ENCODE measurements around the gene USP7.

Gene USP7

DNA sequence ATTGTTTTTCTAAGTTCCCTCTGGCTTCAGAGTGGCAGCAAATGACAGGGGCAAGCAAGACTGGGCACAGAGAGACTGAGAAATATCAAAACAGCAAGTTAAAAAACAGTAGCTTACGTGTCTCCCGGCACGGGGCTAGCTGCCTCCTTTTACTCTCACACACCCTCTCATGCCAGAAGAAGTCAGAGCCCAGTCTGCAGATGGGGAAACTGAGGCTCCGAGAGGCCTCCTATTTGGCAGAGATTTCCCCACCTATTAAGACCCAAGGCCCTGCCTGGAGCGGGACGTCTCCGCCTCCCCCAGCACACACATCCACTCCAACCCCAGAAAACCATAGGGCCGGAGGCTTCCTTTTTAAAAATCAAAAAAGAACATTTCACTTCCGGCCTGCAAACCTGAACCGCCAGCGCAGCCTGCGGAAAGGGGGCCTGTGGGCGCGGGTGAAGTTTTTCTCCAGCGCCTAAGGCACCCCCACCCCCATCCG is 95.7 kb downstream of the USP7 start:
- DNase-seq (ENCODE audit: insufficient read length, low spot score) (no peak), FAIRE-seq (no peak)
- TF ChIP-seq, protein P1, sequence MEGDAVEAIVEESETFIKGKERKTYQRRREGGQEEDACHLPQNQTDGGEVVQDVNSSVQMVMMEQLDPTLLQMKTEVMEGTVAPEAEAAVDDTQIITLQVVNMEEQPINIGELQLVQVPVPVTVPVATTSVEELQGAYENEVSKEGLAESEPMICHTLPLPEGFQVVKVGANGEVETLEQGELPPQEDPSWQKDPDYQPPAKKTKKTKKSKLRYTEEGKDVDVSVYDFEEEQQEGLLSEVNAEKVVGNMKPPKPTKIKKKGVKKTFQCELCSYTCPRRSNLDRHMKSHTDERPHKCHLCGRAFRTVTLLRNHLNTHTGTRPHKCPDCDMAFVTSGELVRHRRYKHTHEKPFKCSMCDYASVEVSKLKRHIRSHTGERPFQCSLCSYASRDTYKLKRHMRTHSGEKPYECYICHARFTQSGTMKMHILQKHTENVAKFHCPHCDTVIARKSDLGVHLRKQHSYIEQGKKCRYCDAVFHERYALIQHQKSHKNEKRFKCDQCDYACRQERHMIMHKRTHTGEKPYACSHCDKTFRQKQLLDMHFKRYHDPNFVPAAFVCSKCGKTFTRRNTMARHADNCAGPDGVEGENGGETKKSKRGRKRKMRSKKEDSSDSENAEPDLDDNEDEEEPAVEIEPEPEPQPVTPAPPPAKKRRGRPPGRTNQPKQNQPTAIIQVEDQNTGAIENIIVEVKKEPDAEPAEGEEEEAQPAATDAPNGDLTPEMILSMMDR (IDR thresholded peaks at IDR 0.05; ENCODE audit: insufficient read depth, missing control alignments): no peak

DNA sequence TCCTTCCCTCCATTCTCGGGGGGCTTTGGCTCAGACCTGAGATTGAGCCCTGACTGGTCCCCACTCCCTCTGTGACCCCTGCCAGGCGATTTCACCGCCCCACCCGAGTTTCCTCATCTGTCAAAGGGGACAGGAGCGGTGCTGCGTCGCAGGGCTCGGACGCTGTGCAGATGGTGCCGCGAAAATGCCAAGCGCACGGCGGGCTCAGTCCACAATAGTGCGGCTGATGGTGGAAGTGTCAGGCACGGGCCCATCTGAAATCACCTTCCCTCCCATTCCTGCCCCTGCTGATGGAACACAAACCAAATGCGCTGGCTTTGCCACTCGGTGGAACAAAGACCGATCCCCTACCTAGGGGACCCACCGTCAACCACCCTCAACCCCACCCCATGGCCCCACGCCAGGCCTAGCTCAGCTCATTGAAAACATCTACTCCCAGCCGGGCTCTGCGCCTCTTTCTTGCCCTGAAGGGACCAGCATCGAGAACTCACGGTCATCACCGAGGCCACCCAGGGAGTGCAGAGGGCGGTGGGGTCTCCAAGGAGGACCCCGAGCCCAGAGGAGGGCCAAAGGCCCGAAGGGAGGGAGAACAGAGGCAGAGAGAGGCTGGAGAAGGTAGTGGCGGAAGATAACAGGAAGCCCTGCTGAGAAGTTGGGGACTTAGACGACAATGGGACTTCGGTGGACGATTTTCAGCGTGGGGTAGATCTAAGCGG is 96.3 kb downstream of the USP7 start:
- TF ChIP-seq, protein P1 (IDR thresholded peaks at IDR 0.05; ENCODE audit: insufficient read depth, missing control alignments): no peak
- no peak for FAIRE-seq
- DNase-seq (ENCODE audit: insufficient read length, low spot score): no peak

DNA sequence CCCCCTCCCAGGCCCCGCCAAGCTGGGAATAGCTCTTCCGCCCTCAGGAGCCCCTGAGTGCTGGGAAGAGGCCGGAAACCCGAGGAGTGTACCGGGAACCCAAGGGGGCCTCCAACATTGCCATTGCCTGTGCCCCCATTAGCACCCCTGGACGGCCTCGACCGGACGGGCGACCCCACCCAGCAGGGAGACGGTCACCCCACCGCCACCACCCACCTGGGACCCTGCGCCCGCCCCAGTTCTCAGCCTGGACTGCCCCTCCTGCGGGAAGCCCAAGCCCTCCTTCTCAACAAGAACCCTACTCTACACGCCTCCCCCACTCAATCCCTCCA is 96.9 kb downstream of the USP7 start:
- DNase-seq (ENCODE audit: insufficient read length, low spot score) (no peak), FAIRE-seq (no peak)
- TF ChIP-seq, protein P1 (IDR thresholded peaks at IDR 0.05; ENCODE audit: insufficient read depth, missing control alignments): no peak

DNA sequence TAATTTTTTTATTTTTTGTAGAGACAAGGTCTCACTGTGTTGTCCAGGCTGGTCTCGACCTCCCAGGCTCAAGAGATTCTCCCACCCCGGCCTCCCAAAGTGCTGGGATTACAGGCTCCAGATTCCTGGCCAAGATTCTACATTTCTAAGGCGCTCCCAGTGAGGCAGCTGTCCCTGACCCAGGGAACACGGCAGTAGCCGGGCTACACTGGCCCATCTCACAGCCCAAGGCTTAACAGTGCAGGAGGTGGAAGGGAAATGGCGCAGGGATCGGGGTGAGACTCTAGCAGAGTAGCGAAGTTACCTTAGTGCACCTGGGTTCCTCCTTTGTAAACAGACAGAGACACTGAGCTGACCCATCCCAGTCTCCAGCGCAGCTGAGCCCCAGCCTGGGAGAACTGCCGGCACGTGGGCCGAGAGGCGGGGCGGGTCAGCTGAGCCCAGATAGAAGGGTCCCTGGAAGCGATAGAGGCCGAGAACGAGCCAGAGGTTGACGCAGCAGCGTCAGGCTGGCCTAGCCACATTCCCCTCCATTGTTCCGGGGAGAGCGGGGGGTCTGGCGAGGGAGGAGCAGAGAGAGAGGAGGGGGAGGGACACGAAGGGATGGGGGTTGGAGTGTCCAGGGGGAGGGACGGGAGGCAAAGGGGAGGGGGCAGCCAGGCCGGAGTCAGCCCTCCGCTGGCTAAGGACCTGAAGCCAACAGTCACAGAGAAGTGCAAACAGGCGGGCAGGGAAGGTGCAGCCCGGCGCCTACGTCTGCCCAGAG is 97.4 kb downstream of the USP7 start:
- no peak for FAIRE-seq
- TF ChIP-seq, protein P1 (IDR thresholded peaks at IDR 0.05; ENCODE audit: insufficient read depth, missing control alignments): no peak
- DNase-seq (ENCODE audit: insufficient read length, low spot score): no peak

DNA sequence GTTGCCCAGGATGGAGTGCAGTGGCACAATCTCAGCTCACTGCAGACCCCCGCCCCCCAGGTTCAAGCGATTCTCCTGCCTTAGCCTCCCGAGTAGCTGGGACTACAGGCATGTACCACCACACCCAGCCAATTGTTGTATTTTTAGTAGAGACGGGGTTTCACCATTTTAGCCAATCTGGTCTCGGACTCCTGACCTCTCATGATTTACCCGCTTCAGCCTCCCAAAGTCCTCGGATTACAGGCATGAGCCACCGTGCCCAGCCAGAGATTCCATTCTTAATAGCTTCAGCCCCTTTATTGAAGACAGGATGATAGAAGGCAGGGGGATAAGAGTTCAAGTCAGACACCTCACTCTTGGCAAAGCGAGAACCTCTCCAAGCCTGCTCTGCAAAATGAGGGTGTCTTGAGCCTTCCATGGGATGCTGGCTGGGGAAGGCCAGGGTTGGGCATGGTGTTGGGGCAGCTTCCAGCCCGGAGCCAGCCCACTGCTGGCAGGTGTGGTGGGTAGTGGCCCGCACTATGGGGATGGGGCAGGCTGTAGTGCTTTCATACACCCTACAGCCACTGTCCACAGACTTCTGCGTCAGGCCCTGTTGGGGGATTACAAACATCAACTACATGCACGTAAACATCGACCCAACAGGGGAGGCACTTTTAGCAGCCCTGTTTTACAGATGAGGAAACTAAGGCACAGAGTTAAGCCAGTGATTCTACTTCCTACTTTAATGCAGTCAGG is 98.4 kb downstream of the USP7 start:
- TF ChIP-seq, protein P1 (IDR thresholded peaks at IDR 0.05; ENCODE audit: insufficient read depth, missing control alignments): no peak
- FAIRE-seq (no peak), DNase-seq (ENCODE audit: insufficient read length, low spot score) (no peak)

DNA sequence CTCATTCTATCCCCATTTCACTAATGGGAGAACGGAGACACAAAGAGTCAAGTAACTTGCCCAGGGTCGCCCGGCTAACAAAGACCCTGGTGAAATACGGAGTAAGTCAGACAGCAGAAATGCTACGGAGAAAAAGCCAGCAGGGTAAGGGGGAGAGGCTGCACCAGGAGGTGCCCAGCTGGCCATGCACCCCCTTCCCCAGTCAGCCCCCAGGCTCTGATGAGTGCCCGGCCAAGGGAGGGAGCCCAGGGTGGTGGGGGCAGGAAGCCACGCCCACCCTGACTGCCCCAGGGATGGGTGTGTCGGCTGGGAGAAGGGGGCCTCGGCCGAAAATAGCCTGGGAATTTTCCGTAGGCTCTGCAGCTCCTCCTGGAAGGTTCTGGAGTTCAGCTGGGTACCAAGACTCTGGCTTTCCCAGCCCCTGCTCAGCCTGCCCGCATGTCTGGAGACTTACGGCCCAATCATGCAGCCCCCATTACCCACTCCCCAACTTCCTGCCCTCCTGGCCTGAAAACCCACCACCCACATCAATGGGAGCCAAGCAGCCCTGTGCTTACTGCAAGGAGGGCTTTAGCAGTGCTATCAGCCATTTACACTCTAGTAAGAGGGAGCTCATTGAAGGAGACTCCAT is 99.1 kb downstream of the USP7 start:
- FAIRE-seq (no peak), DNase-seq (ENCODE audit: insufficient read length, low spot score) (no peak)
- TF ChIP-seq, protein P1 (IDR thresholded peaks at IDR 0.05; ENCODE audit: insufficient read depth, missing control alignments): no peak

All from D721Med (cell line).